HepG2 (cell line): ENCODE measurements around the gene GNAI2. TPM values are rescaled to one million over a fixed set of nuclear protein-coding genes. Genes with fewer than 3 reads are reported as not detected.

Source experiments
- ATAC-seq: fragments of 200-7000 bp; cut with Tn5 transposase; 3 replicates; pipeline ENCODE4 v1.9.1; 2020; ENCODE audit warnings: mild to moderate bottlenecking, moderate library complexity
- BruUV-seq: library from RNA; stranded (reverse); fragments of 400-500 nt; replicated peaks from 2 replicates; lab custom pipeline; 2021; lab: Mats Ljungman, UMichigan
- CTCF ChIA-PET: fragments of 300-600 bp; formaldehyde crosslinking; extraction: SDS; loops from one replicate; lab custom pipeline; 2021; ENCODE audit warnings: low total read pairs, inconsistent platforms, low intra/inter-chr PET ratio; lab: Yijun Ruan, JAX
- POLR2A ChIA-PET: fragments of 350-600 bp; sonication (Branson Sonifier 250); formaldehyde crosslinking; loops from one replicate; lab custom pipeline; 2020; ENCODE audit warnings: antibody characterized with exemption, inconsistent platforms; lab: Yijun Ruan, JAX
- DNase-seq: peaks from one replicate; pipeline ENCODE4 v3.0.0-alpha.2; 2015; ENCODE audit warnings: low spot score
- FAIRE-seq: peaks from 3 replicates; lab custom pipeline; 2011; peaks lifted over from hg19 to GRCh38; lab: Jason Lieb, UNC
- H2AFZ ChIP-seq: one replicate; pipeline ENCODE4 v1.6.1; 2011; ENCODE audit warnings: low read length, inconsistent platforms
- H3K27ac ChIP-seq: fragments of 300-600 bp; 3 replicates; pipeline ENCODE4 v1.8.0; 2011; ENCODE audit warnings: mixed run types, mild to moderate bottlenecking, mixed read lengths, low read length, inconsistent platforms; ENCODE audit not compliant: insufficient read depth; ENCODE audit errors: extremely low read length
- H3K27me3 ChIP-seq, 2 experiments: fragments of 200-600 bp in 1 of 2; 2 replicates in 1 of 2; 3 replicates in 1 of 2; pipeline versions ENCODE4 v1.6.0 to v1.8.0; 2011; ENCODE audit warnings: low read length in 2 of 2, mild to moderate bottlenecking in 2 of 2, moderate library complexity in 2 of 2, inconsistent platforms in 1 of 2; ENCODE audit not compliant: insufficient read depth in 2 of 2, control insufficient read depth in 1 of 2
- H3K36me3 ChIP-seq, 2 experiments: fragments of 200-600 bp in 1 of 2; replicated peaks in 1 of 2; 2 replicates in 1 of 2; 3 replicates in 1 of 2; pipeline versions ENCODE4 v1.5.1 to v1.8.0; 2011; ENCODE audit warnings: low read length in 2 of 2, inconsistent platforms in 1 of 2; ENCODE audit not compliant: insufficient read depth in 2 of 2, control insufficient read depth in 1 of 2
- H3K4me1 ChIP-seq: 2 replicates; pipeline ENCODE4 v1.5.1; 2012; ENCODE audit warnings: low read length, inconsistent platforms; ENCODE audit not compliant: insufficient read depth
- H3K4me2 ChIP-seq: 2 replicates; pipeline ENCODE4 v1.6.0; 2011; ENCODE audit warnings: low read depth, low read length, inconsistent platforms
- H3K4me3 ChIP-seq, 3 experiments: fragments of 200-600 bp in 1 of 3; sonication (generic), shearing (Covaris generic) in 1 of 3; replicated peaks in 1 of 3; 2 replicates each; pipeline ENCODE4 v1.5.1; 2011 to 2016; ENCODE audit warnings: low read length in 3 of 3, inconsistent platforms in 2 of 3, low read depth in 2 of 3, mild to moderate bottlenecking in 2 of 3, control low read depth in 1 of 3, mixed read lengths in 1 of 3; ENCODE audit not compliant: insufficient read depth in 1 of 3
- H3K79me2 ChIP-seq: one replicate; pipeline ENCODE4 v1.6.1; 2011; ENCODE audit warnings: low read length, inconsistent platforms; ENCODE audit not compliant: insufficient read depth
- H3K9ac ChIP-seq: 2 replicates; pipeline ENCODE4 v1.6.0; 2011; ENCODE audit warnings: mild to moderate bottlenecking, low read depth, low read length, inconsistent platforms; ENCODE audit not compliant: insufficient read depth
- H3K9me3 ChIP-seq: 2 replicates; pipeline ENCODE4 v1.5.1; 2012; ENCODE audit warnings: mild to moderate bottlenecking, low read length
- H4K20me1 ChIP-seq: 2 replicates; pipeline ENCODE4 v1.6.0; 2011; ENCODE audit warnings: inconsistent platforms, mild to moderate bottlenecking, low read length, moderate library complexity; ENCODE audit not compliant: insufficient read depth
- GATAD2A ChIP-seq: IDR thresholded peaks from 2 replicates; pipeline ENCODE4 v1.6.1; 2016
- HNRNPLL ChIP-seq: fragments of 200-400 bp; formaldehyde crosslinking; IDR thresholded peaks from 2 replicates; pipeline ENCODE4 v1.6.1; 2017; ENCODE audit warnings: mild to moderate bottlenecking, low read depth, low read length; ENCODE audit not compliant: poor library complexity, severe bottlenecking
- JUN ChIP-seq: sonication (generic); formaldehyde crosslinking; IDR thresholded peaks from 2 replicates; pipeline ENCODE4 v1.4.0; 2020; ENCODE audit warnings: mild to moderate bottlenecking, missing genetic modification reagents
- MIER3 ChIP-seq: IDR thresholded peaks from 2 replicates; pipeline ENCODE4 v1.6.1; 2016; ENCODE audit warnings: missing compliant biosample characterization, borderline replicate concordance
- RBM22 ChIP-seq: fragments of 200-400 bp; formaldehyde crosslinking; optimal IDR thresholded peaks from 2 replicates; pipeline ENCODE3; 2017; ENCODE audit warnings: mild to moderate bottlenecking, low read length, moderate library complexity
- UBTF ChIP-seq: sonication (generic); formaldehyde crosslinking; IDR thresholded peaks from 2 replicates; pipeline ENCODE4 v1.4.0; 2020; ENCODE audit warnings: mild to moderate bottlenecking, missing genetic modification reagents
- ZFY ChIP-seq: sonication (generic); formaldehyde crosslinking; IDR thresholded peaks from 2 replicates; pipeline ENCODE4 v1.4.0; 2020; ENCODE audit warnings: missing genetic modification reagents
- ZNF367 ChIP-seq: sonication (generic); formaldehyde crosslinking; IDR thresholded peaks from 2 replicates; pipeline ENCODE4 v1.4.0; 2020; ENCODE audit warnings: missing genetic modification reagents, borderline replicate concordance
- ZNF44 ChIP-seq: sonication (generic); formaldehyde crosslinking; IDR thresholded peaks from 2 replicates; pipeline ENCODE4 v1.5.1; 2020; ENCODE audit warnings: mild to moderate bottlenecking, missing genetic modification reagents
- ZNF816 ChIP-seq: sonication (generic); formaldehyde crosslinking; IDR thresholded peaks from 2 replicates; pipeline ENCODE4 v1.8.0; 2022; ENCODE audit warnings: missing genetic modification reagents, mild to moderate bottlenecking, borderline replicate concordance
- WGBS: methylation state at CpG from one replicate; pipeline ENCODE4 v1.1.6; 2017; ENCODE audit warnings: low lambda C conversion rate; 5-methylcytosine and 5-hydroxymethylcytosine counted together
- in situ Hi-C: cut with HindIII; loops from 2 replicates; pipeline ENCODE4 v1.10.0; 2017; ENCODE audit warnings: low pct_unique_long_range_greater_than_20kb; ENCODE audit not compliant: extremely low pct_ligation_motif_present
- intact Hi-C: fragments of 100-400 bp; cut with micrococcal nuclease; formaldehyde crosslinking; loops from one replicate; pipeline ENCODE4 v1.10.0; 2022; ENCODE audit not compliant: unreplicated experiment
- polyA plus RNA-seq, 8 experiments: library from polyadenylated mRNA; depleted of rRNA in 3 of 8; stranded (reverse) in 7 of 8; unstranded in 1 of 8; fragments of >200 nt; fragmentation: Illumina TruSeq in 4 of 8; extraction: Trizol in 4 of 8; gene quantifications; 2 replicates each; pipeline versions ENCODE4 v1.2.1 to v1.2.3, GENCODE V29; 2011 to 2016; ENCODE audit warnings: low read depth in 4 of 8, missing spikeins in 1 of 8, mixed read lengths in 1 of 8; ENCODE audit not compliant: insufficient read depth in 1 of 8
- total RNA-seq, 5 experiments: library from RNA; depleted of rRNA; stranded (reverse); fragments of >200 nt; fragmentation: Illumina TruSeq; extraction: Trizol; gene quantifications; 2 replicates each; pipeline ENCODE4 v1.2.3, GENCODE V29; 2016; ENCODE audit warnings: low read depth in 1 of 5

Gene GNAI2
- total and polyA plus RNA-seq, 2 of the 13 experiments (the other 11 are each of a cell fraction or from before 2014, with no cell fraction given) = 51.1 to 66.2 TPM

GRCh38 chr3:50215529-50215928, 20.5 kb upstream of the GNAI2 start (continued):
- TF ChIP-seq UBTF (no peak), HNRNPLL (no peak), JUN (CRISPR knock-in tag) (no peak), ZNF816 (CRISPR knock-in tag) (no peak), MIER3 (CRISPR knock-in tag) (no peak), ZFY (CRISPR knock-in tag) (no peak), ZNF367 (CRISPR knock-in tag) (no peak), ZNF44 (CRISPR knock-in tag) (no peak)

GRCh38 chr3:50217681-50218080, 18.3 kb upstream of the GNAI2 start:
- DNase-seq = no peak
- no peak overlapping the region for H3K27ac ChIP-seq
- TF ChIP-seq RBM22 (peak; percentile 35), GATAD2A (no peak)
- TF ChIP-seq, all 625 proteins: peak for 1
- H3K9me3 ChIP-seq = no peaks in the 10 kb centered on the region
- FAIRE-seq (no peak), ATAC-seq (no peak)
- H4K20me1 ChIP-seq = no peaks in the 10 kb centered on the region; the same call in 1 of the 2 replicates
- WGBS = 100% methylated on average over 1 of the region's 10 CpGs
- BruUV-seq = no TSS peak
- in situ Hi-C loops (no loop called here), intact Hi-C loops (no loop called here)
- no peak overlapping the region for H2AFZ ChIP-seq
- peaks cover 22 to 65% of the 10 kb centered on the region in 2 experiments for H3K36me3 ChIP-seq
- no peaks in the 10 kb centered on the region for H3K27me3 ChIP-seq
- H3K9ac ChIP-seq = no peak overlapping the region
- H3K4me1 ChIP-seq = peaks cover 48% of the 10 kb centered on the region
- no peak overlapping the region for H3K4me3 ChIP-seq
- ChIA-PET POLR2A (interaction anchor here (9.1 to 16.5 kb wide), 2 partner anchors 12 to 23 kb away, joined by 312 to 625 read pairs; partner anchors contain the start of gene SLC38A3), CTCF (no interaction called here)
- H3K79me2 ChIP-seq = peaks cover 3% of the 10 kb centered on the region
- H3K4me2 ChIP-seq = no peak overlapping the region
